OCI-LY7 (cell line): ENCODE data around the gene PPP1R9A. TPM values are rescaled to one million over a fixed set of nuclear protein-coding genes. Genes with fewer than 3 reads are reported as not detected.

Experiments used
- BruUV-seq: library from RNA; stranded (reverse); fragments of 400-500 nt; replicated peaks from 2 replicates; lab custom pipeline; 2021; lab: Mats Ljungman, UMichigan
- CTCF ChIA-PET: fragments of 300-600 bp; sonication (Branson Sonifier 250); formaldehyde crosslinking; loops from one replicate; lab custom pipeline; 2022; ENCODE audit warnings: antibody characterized with exemption; ENCODE audit not compliant: unreplicated experiment; lab: Charles Lee
- POLR2A ChIA-PET: fragments of 300-600 bp; sonication (Branson Sonifier 250); formaldehyde crosslinking; loops from one replicate; lab custom pipeline; 2022; ENCODE audit warnings: antibody characterized with exemption; lab: Charles Lee
- DNase-seq: peaks from one replicate; pipeline ENCODE4 v3.0.0-alpha.2; 2015; ENCODE audit warnings: low spot score
- H2AFZ ChIP-seq: fragments of 200-600 bp; sonication (generic), shearing (Covaris generic); 2 replicates; pipeline ENCODE4 v1.6.1; 2014; ENCODE audit warnings: mild to moderate bottlenecking, antibody characterized with exemption, low read length, moderate library complexity
- H3K27ac ChIP-seq: fragments of 200-600 bp; sonication (generic); 2 replicates; pipeline ENCODE4 v1.5.1; 2014; ENCODE audit warnings: mixed run types, low read depth, mild to moderate bottlenecking, moderate library complexity, low read length, inconsistent platforms; ENCODE audit not compliant: poor library complexity, severe bottlenecking
- H3K36me3 ChIP-seq: fragments of 200-600 bp; sonication (generic); 2 replicates; pipeline ENCODE4 v1.6.1; 2014; ENCODE audit warnings: mild to moderate bottlenecking, antibody characterized with exemption, low read length, moderate library complexity, mixed read lengths; ENCODE audit not compliant: insufficient read depth
- H3K4me1 ChIP-seq: fragments of 200-600 bp; sonication (generic); 2 replicates; pipeline ENCODE4 v1.5.1; 2014; ENCODE audit warnings: mild to moderate bottlenecking, low read length; ENCODE audit not compliant: insufficient read depth, poor library complexity, severe bottlenecking
- H3K4me2 ChIP-seq: fragments of 200-600 bp; sonication (generic); 2 replicates; pipeline ENCODE4 v1.6.1; 2014; ENCODE audit warnings: mild to moderate bottlenecking, low read length
- H3K4me3 ChIP-seq: fragments of 200-600 bp; sonication (generic); 2 replicates; pipeline ENCODE4 v1.5.1; 2014; ENCODE audit warnings: mild to moderate bottlenecking, low read depth, low read length; ENCODE audit not compliant: poor library complexity, severe bottlenecking
- H3K79me2 ChIP-seq: fragments of 200-600 bp; sonication (generic); 2 replicates; pipeline ENCODE4 v1.6.1; 2016; ENCODE audit warnings: low read depth, mild to moderate bottlenecking, low read length, moderate library complexity, mixed read lengths; ENCODE audit not compliant: insufficient read depth
- H3K9me2 ChIP-seq: fragments of 200-600 bp; sonication (generic); 2 replicates; pipeline ENCODE4 v1.6.1; 2016; ENCODE audit warnings: mild to moderate bottlenecking, low read length, mixed read lengths; ENCODE audit not compliant: insufficient read depth
- H3K9me3 ChIP-seq: fragments of 200-600 bp; sonication (generic); 2 replicates; pipeline ENCODE4 v1.6.1; 2014; ENCODE audit warnings: mild to moderate bottlenecking, mixed run types, low read length, mixed read lengths
- H4K20me1 ChIP-seq: fragments of 200-600 bp; sonication (generic); 2 replicates; pipeline ENCODE4 v1.6.1; 2014; ENCODE audit warnings: mild to moderate bottlenecking, antibody characterized with exemption, low read length, moderate library complexity, mixed read lengths; ENCODE audit not compliant: insufficient read depth
- CTCF ChIP-seq: fragments of 200-600 bp; sonication (generic); conservative IDR thresholded peaks from 2 replicates; pipeline ENCODE4 v1.5.1; 2014; ENCODE audit warnings: mild to moderate bottlenecking, antibody characterized with exemption, low read length, moderate library complexity, mixed read lengths
- EZH2phosphoT487 ChIP-seq: fragments of 200-600 bp; sonication (generic); IDR thresholded peaks from 2 replicates; pipeline ENCODE4 v1.6.1; 2018; ENCODE audit warnings: low read depth, borderline replicate concordance, mild to moderate bottlenecking, mixed run types, antibody characterized with exemption, low read length, moderate library complexity, mixed read lengths
- intact Hi-C: fragments of 100-400 bp; cut with micrococcal nuclease; formaldehyde crosslinking; loops from one replicate; pipeline ENCODE4 v1.10.0; 2022; ENCODE audit not compliant: unreplicated experiment
- total RNA-seq, 2 experiments: library from RNA; depleted of rRNA in 1 of 2; stranded (reverse); fragments of >200 nt in 1 of 2; shearing (Covaris generic) in 1 of 2; gene quantifications; 2 replicates each; pipeline ENCODE4 v1.2.3, GENCODE V29; 2014 to 2022

PPP1R9A gene
- total RNA-seq, 2 experiments from 2014 or later: not detected

GRCh38 chr7:95324431-95324830 lies 417.0 kb downstream of the PPP1R9A start, which contains the start of gene PON1:
Gene PON1 (minus strand): TSS chr7:95324532. CDS start chr7:95324475, 57 bp downstream.
- CTCF ChIA-PET: no interaction called here
- Histone ChIP-seq H3K79me2 (no peaks in the 10 kb centered on the region), H2AFZ (no peak within 1 kb of the TSS), H3K9me3 (no peaks in the 10 kb centered on the region), H3K4me1 (no peaks in the 10 kb centered on the region), H4K20me1 (no peaks in the 10 kb centered on the region), H3K4me3 (no peak within 1 kb of the TSS), H3K4me2 (no peak within 1 kb of the TSS), H3K36me3 (no peaks in the 10 kb centered on the region), H3K9me2 (no peaks in the 10 kb centered on the region), H3K27ac (no peak within 1 kb of the TSS)
- BruUV-seq: no TSS peak
- DNase-seq: no peak
- intact Hi-C loops: no loop called here
- POLR2A ChIA-PET: no interaction called here
- no peak for TF ChIP-seq EZH2phosphoT487
- no peak for TF ChIP-seq CTCF

- POLR2A ChIA-PET: no interaction called here
- BruUV-seq: no TSS peak
- no peak for DNase-seq
- H3K36me3 ChIP-seq: no peaks in the 10 kb centered on the region
- intact Hi-C loops: no loop called here
- CTCF ChIA-PET: interaction anchor here (0.6 kb wide), 1 partner anchor 884 kb away, joined by 5 read pairs; no protein-coding TSS in a partner anchor
- no peaks in the 10 kb centered on the region for H3K79me2 ChIP-seq
- no peaks in the 10 kb centered on the region for H3K9me2 ChIP-seq
- no peaks in the 10 kb centered on the region for H3K9me3 ChIP-seq
- no peaks in the 10 kb centered on the region for H4K20me1 ChIP-seq
- H3K4me2 ChIP-seq: no peak overlapping the region
- no peak for TF ChIP-seq CTCF
- no peak for TF ChIP-seq EZH2phosphoT487
- H3K4me1 ChIP-seq: no peaks in the 10 kb centered on the region
- no peak overlapping the region for H3K27ac ChIP-seq
- no peak overlapping the region for H3K4me3 ChIP-seq
- no peak overlapping the region for H2AFZ ChIP-seq
Observed at GRCh38 chr7:95327356-95327755, 420.0 kb downstream of the PPP1R9A start.

GRCh38 chr7:95330204-95330960 lies 423.0 kb downstream of the PPP1R9A start:
- Histone ChIP-seq H4K20me1 (no peaks in the 10 kb centered on the region), H3K36me3 (no peaks in the 10 kb centered on the region), H3K4me1 (no peaks in the 10 kb centered on the region), H3K27ac (no peak overlapping the region), H3K4me3 (no peak overlapping the region), H3K9me2 (no peaks in the 10 kb centered on the region), H3K9me3 (no peaks in the 10 kb centered on the region), H2AFZ (no peak overlapping the region), H3K79me2 (no peaks in the 10 kb centered on the region), H3K4me2 (no peak overlapping the region)
- DNase-seq: no peak
- no peak for TF ChIP-seq CTCF
- TF ChIP-seq EZH2phosphoT487: no peak
- no TSS peak for BruUV-seq
- intact Hi-C loops: no loop called here
- ChIA-PET POLR2A (no interaction called here), CTCF (no interaction called here)
